Hepatocyte (in vitro differentiated cells): ENCODE results near the gene BUD13. TPM values are rescaled to one million over a fixed set of nuclear protein-coding genes. Genes with fewer than 3 reads are reported as not detected.

Experiments used
- DNase-seq: peaks from one replicate; pipeline ENCODE4 v3.0.0-alpha.2; 2016; ENCODE audit warnings: low spot score
- H2AFZ ChIP-seq: fragments of 200-600 bp; sonication (generic); 2 replicates; pipeline ENCODE4 v1.6.0; 2016; ENCODE audit warnings: antibody characterized with exemption, mild to moderate bottlenecking
- H3K27ac ChIP-seq: fragments of 200-600 bp; sonication (generic); 2 replicates; pipeline ENCODE4 v1.5.1; 2016; ENCODE audit warnings: mild to moderate bottlenecking
- H3K27me3 ChIP-seq: fragments of 200-600 bp; sonication (generic); 2 replicates; pipeline ENCODE4 v1.6.1; 2016
- H3K36me3 ChIP-seq: fragments of 200-600 bp; sonication (generic); replicated peaks from 2 replicates; pipeline ENCODE4 v1.5.1; 2016; ENCODE audit warnings: low read depth; ENCODE audit not compliant: insufficient read depth
- H3K4me1 ChIP-seq: fragments of 200-600 bp; sonication (generic); 2 replicates; pipeline ENCODE4 v1.5.1; 2016; ENCODE audit warnings: mild to moderate bottlenecking, moderate library complexity; ENCODE audit not compliant: insufficient read depth
- H3K4me2 ChIP-seq: fragments of 200-600 bp; sonication (generic); 2 replicates; pipeline ENCODE4 v1.6.0; 2016
- H3K4me3 ChIP-seq: fragments of 200-600 bp; sonication (generic); 2 replicates; pipeline ENCODE4 v1.5.1; 2016; ENCODE audit warnings: mild to moderate bottlenecking
- H3K79me2 ChIP-seq: fragments of 200-600 bp; sonication (generic); 2 replicates; pipeline ENCODE4 v1.6.0; 2017; ENCODE audit warnings: mild to moderate bottlenecking
- H3K9me2 ChIP-seq: fragments of 200-600 bp; sonication (generic); replicated peaks from 2 replicates; pipeline ENCODE4 v1.6.0; 2017; ENCODE audit warnings: mild to moderate bottlenecking; ENCODE audit not compliant: insufficient read depth
- H3K9me3 ChIP-seq: fragments of 200-600 bp; sonication (generic); 2 replicates; pipeline ENCODE4 v1.5.1; 2016; ENCODE audit warnings: low read depth, mild to moderate bottlenecking
- H4K20me1 ChIP-seq: fragments of 200-600 bp; sonication (generic); 2 replicates; pipeline ENCODE4 v1.6.0; 2016; ENCODE audit warnings: mild to moderate bottlenecking; ENCODE audit not compliant: insufficient read depth, poor library complexity, severe bottlenecking
- CTCF ChIP-seq: fragments of 200-600 bp; sonication (generic); IDR thresholded peaks from 2 replicates; pipeline ENCODE4 v1.5.1; 2016; ENCODE audit warnings: antibody characterized with exemption, mild to moderate bottlenecking; ENCODE audit not compliant: poor library complexity
- EZH2 ChIP-seq: fragments of 200-600 bp; sonication (generic); IDR thresholded peaks from 2 replicates; pipeline ENCODE4 v1.6.1; 2016; ENCODE audit warnings: antibody characterized with exemption, mild to moderate bottlenecking, borderline replicate concordance
- EZH2phosphoT487 ChIP-seq: fragments of 200-600 bp; sonication (generic); IDR thresholded peaks from one replicate; pipeline ENCODE4 v1.6.1; 2018; ENCODE audit warnings: antibody characterized with exemption, mild to moderate bottlenecking, low read depth, moderate library complexity; ENCODE audit not compliant: unreplicated experiment, severe bottlenecking
- WGBS: methylation state at CpG from one replicate; pipeline ENCODE4 v1.1.6; 2016; ENCODE audit warnings: low lambda C conversion rate; ENCODE audit errors: missing lambda C conversion rate; 5-methylcytosine and 5-hydroxymethylcytosine counted together
- polyA plus RNA-seq: library from polyadenylated mRNA; unstranded; fragments of >200 nt; fragmentation: Nextera tagmentation; extraction: Ambion mirVana; gene quantifications from 2 replicates; pipeline ENCODE4 v1.2.1, GENCODE V29; 2016
- total RNA-seq: library from RNA; depleted of rRNA; stranded (reverse); fragments of >200 nt; gene quantifications from 2 replicates; pipeline ENCODE4 v1.2.3, GENCODE V29; 2014

BUD13 gene
- total and polyA plus RNA-seq, 2 experiments from 2014 or later: 11.1 to 12.6 TPM

DNA sequence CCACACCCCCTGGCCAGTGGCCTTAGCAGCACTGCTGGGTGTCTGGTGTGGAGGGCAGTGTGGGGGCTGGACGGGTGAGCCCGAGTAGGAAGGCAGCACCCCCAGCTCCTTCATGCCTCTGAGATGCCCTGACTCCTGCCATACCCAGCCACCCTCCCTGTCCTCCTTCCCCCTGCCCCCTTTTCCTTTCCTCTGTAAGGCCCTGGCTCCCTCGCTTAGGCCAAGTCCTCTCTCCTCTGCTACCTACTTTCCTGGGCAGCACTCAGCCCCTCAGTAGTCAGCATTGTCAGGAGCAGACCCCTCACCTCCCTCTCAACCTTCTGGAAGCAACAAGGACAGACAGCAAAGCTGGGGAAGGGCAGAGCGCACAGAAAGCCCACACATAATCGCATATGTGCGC, 48.0 kb downstream of the BUD13 start:
- no peaks in the 10 kb centered on the region for H3K4me1 ChIP-seq
- H3K36me3 ChIP-seq: no peaks in the 10 kb centered on the region
- no peak overlapping the region for H2AFZ ChIP-seq
- H4K20me1 ChIP-seq: no peaks in the 10 kb centered on the region
- H3K27ac ChIP-seq: no peak overlapping the region
- no peak overlapping the region for H3K4me3 ChIP-seq
- H3K79me2 ChIP-seq: no peaks in the 10 kb centered on the region
- no peaks in the 10 kb centered on the region for H3K9me3 ChIP-seq
- H3K4me2 ChIP-seq: no peak overlapping the region
- H3K27me3 ChIP-seq: peaks cover 5% of the 10 kb centered on the region
- H3K9me2 ChIP-seq: no peaks in the 10 kb centered on the region
- no peak for TF ChIP-seq CTCF
- no peak for TF ChIP-seq EZH2phosphoT487
- TF ChIP-seq EZH2: no peak
- 75% methylated on average over 6 of the region's 6 CpGs for whole genome bisulfite sequencing
- no peak for DNase-seq

DNA sequence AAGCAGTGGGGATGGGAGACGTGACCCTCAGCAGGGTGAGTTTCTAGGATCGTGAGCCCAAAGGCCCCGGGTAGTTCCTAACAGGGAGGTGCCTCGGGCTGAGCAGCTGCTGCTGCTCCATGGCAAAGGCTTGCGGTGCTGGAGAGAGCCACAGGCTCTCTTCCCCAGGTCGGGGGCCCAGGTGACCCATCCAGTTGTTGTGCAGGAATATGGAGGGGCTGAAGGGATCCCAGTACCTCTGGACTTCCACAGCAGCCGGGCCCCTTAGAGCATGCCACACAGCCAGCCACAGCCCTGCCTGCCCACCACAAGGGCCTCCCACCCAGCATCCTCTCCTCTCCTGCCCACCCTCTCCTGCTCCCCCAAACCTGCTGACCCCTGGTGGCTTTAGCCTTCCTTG, 49.3 kb downstream of the BUD13 start:
- no peak overlapping the region for H3K4me3 ChIP-seq
- H3K36me3 ChIP-seq: no peaks in the 10 kb centered on the region
- no peaks in the 10 kb centered on the region for H4K20me1 ChIP-seq
- WGBS: 71% methylated on average over 7 of the region's 7 CpGs
- no peaks in the 10 kb centered on the region for H3K79me2 ChIP-seq
- no peak for DNase-seq
- peaks cover 3% of the 10 kb centered on the region for H3K27me3 ChIP-seq
- no peaks in the 10 kb centered on the region for H3K9me3 ChIP-seq
- no peak overlapping the region for H3K27ac ChIP-seq
- TF ChIP-seq CTCF (no peak), EZH2phosphoT487 (no peak), EZH2 (no peak)
- H3K4me1 ChIP-seq: no peaks in the 10 kb centered on the region
- H3K9me2 ChIP-seq: no peaks in the 10 kb centered on the region
- H3K4me2 ChIP-seq: no peak overlapping the region
- no peak overlapping the region for H2AFZ ChIP-seq

GRCh38 chr11:116721988-116722387, 50.8 kb downstream of the BUD13 start:
- no peak for DNase-seq

More at GRCh38 chr11:116721988-116722387, 50.8 kb downstream of the BUD13 start:
- Histone ChIP-seq H3K4me2 (no peak overlapping the region), H3K27ac (no peak overlapping the region), H3K27me3 (no peaks in the 10 kb centered on the region), H3K4me1 (no peaks in the 10 kb centered on the region), H2AFZ (no peak overlapping the region), H3K36me3 (no peaks in the 10 kb centered on the region), H4K20me1 (no peaks in the 10 kb centered on the region), H3K9me2 (no peaks in the 10 kb centered on the region), H3K9me3 (no peaks in the 10 kb centered on the region), H3K79me2 (no peaks in the 10 kb centered on the region), H3K4me3 (no peak overlapping the region)
- 92% methylated on average over 4 of the region's 4 CpGs for WGBS
- TF ChIP-seq CTCF: no peak
- no peak for TF ChIP-seq EZH2phosphoT487
- no peak for TF ChIP-seq EZH2
